ENCODE results near the gene GADD45G. TPM values are rescaled to one million over a fixed set of nuclear protein-coding genes. Genes with fewer than 3 reads are reported as not detected.

GADD45G gene
- polyA plus RNA-seq, 1 donor from 2014 or later = 161 TPM

DNA sequence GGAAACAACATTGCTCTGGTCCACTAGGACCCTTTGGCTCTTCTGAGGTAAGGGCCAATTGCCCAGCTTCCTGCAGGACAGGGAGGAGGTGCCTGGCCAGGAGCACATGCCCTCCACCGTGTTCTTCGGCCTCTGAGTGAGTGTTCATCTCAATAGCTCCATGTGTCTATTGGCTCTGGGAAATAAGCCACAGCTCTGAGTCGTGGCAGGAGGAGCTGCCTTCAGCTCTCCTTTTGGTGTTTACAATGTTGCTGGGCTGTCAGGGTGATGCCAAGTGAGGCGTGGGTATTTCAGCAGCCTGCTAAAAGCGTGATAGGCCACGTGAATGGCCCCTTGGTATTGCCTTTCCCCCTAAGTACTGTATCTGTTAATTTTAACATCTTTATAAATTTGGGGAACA lies 26.6 kb downstream of the GADD45G start:
- H3K36me3 ChIP-seq (ENCODE audit: insufficient read depth, low read length) = no peaks in the 10 kb centered on the region
- no peaks in the 10 kb centered on the region for H3K9me2 ChIP-seq (ENCODE audit: insufficient read depth, low read length)
- no peaks in the 10 kb centered on the region for H3K9me3 ChIP-seq (ENCODE audit: low read length)
- no peak overlapping the region for H2AFZ ChIP-seq (ENCODE audit: low read depth, low read length)
- H3F3A ChIP-seq (ENCODE audit: insufficient read depth, low read length, poor library complexity, severe bottlenecking) = no peaks in the 10 kb centered on the region
- no peak overlapping the region for H3K9ac ChIP-seq (ENCODE audit: low read length)
- TF ChIP-seq EP300 (conservative IDR thresholded peaks at IDR 0.05; ENCODE audit: poor library complexity, severe bottlenecking) = no peak
- TF ChIP-seq POLR2AphosphoS5 (IDR thresholded peaks at IDR 0.05) = no peak
- no peak for TF ChIP-seq RAD21 (conservative IDR thresholded peaks at IDR 0.05)
- no peak for TF ChIP-seq SMC3 (conservative IDR thresholded peaks at IDR 0.05; ENCODE audit: poor library complexity)
- no peaks in the 10 kb centered on the region for H4K20me1 ChIP-seq (ENCODE audit: insufficient read depth)
- H3K27me3 ChIP-seq (ENCODE audit: insufficient read depth, low read depth, low read length) = no peaks in the 10 kb centered on the region
- no peak overlapping the region for H3K4me3 ChIP-seq (ENCODE audit: low read length)
- no peak overlapping the region for H3K4me2 ChIP-seq (ENCODE audit: low read length)
- no peak overlapping the region for H3K27ac ChIP-seq (ENCODE audit: low read length)
- H3K79me2 ChIP-seq (replicated peaks; ENCODE audit: insufficient read depth, low read length) = no peaks in the 10 kb centered on the region

- Histone ChIP-seq H3K27ac (ENCODE audit: low read length) (no peak overlapping the region), H4K20me1 (ENCODE audit: insufficient read depth) (no peaks in the 10 kb centered on the region), H3K9me2 (ENCODE audit: insufficient read depth, low read length) (no peaks in the 10 kb centered on the region), H3K36me3 (ENCODE audit: insufficient read depth, low read length) (no peaks in the 10 kb centered on the region), H3K4me3 (ENCODE audit: low read length) (no peak overlapping the region), H2AFZ (ENCODE audit: low read depth, low read length) (no peak overlapping the region), H3K79me2 (replicated peaks; ENCODE audit: insufficient read depth, low read length) (no peaks in the 10 kb centered on the region), H3K9ac (ENCODE audit: low read length) (no peak overlapping the region), H3K9me3 (ENCODE audit: low read length) (no peaks in the 10 kb centered on the region), H3F3A (ENCODE audit: insufficient read depth, low read length, poor library complexity, severe bottlenecking) (no peaks in the 10 kb centered on the region), H3K4me2 (ENCODE audit: low read length) (no peak overlapping the region), H3K27me3 (ENCODE audit: insufficient read depth, low read depth, low read length) (no peaks in the 10 kb centered on the region)
- no peak for TF ChIP-seq EZH2 (IDR thresholded peaks at IDR 0.05; ENCODE audit: borderline replicate concordance, insufficient read depth, low read length, poor library complexity, severe bottlenecking)
- TF ChIP-seq RAD21 (conservative IDR thresholded peaks at IDR 0.05) = no peak
- no peak for TF ChIP-seq MXI1 (conservative IDR thresholded peaks at IDR 0.05; ENCODE audit: poor library complexity, severe bottlenecking)
- no peak for TF ChIP-seq POLR2AphosphoS5 (IDR thresholded peaks at IDR 0.05)
- TF ChIP-seq TAF1 (IDR thresholded peaks at IDR 0.05; ENCODE audit: low read depth) = no peak
- no peak for TF ChIP-seq SMC3 (conservative IDR thresholded peaks at IDR 0.05; ENCODE audit: poor library complexity)
- TF ChIP-seq CTCF (IDR thresholded peaks at IDR 0.05; ENCODE audit: poor library complexity, severe bottlenecking) = no peak
- no peak for TF ChIP-seq EP300 (conservative IDR thresholded peaks at IDR 0.05; ENCODE audit: poor library complexity, severe bottlenecking)
- no peak for TF ChIP-seq REST (IDR thresholded peaks at IDR 0.05; ENCODE audit: borderline replicate concordance)
These were observed 27.5 kb downstream of the GADD45G start for GRCh38 chr9:89632192-89632733.
